Naive thymus-derived CD8-positive, alpha-beta T cell (primary cell): ENCODE data around the gene UGGT2. TPM values are rescaled to one million over a fixed set of nuclear protein-coding genes. Genes with fewer than 3 reads are reported as not detected.
A peak's percentile ranks its signal among the peaks of the same experiment; 100 is the strongest.
"Not testable (repeated sequence)": the region's sequence is repeated elsewhere in the genome, so short reads cannot be mapped to it uniquely, and the experiment has no call there.

Experiments
- ATAC-seq, 2 donors: fragments of 150-1000 bp; cut with Tn5 transposase in 1 of 2; sonication (Bioruptor Pico), chemical (Tn5 transposase) in 1 of 2; 1 replicate in 1 of 2; 2 replicates in 1 of 2; pipeline ENCODE4 v1.10.0; 2021; ENCODE audit warnings: mild to moderate bottlenecking in 2 of 2, moderate library complexity in 2 of 2
- POLR2A ChIA-PET: fragments of 350-600 bp; sonication (Branson Sonifier 250); formaldehyde crosslinking; loops from one replicate; lab custom pipeline; 2021; ENCODE audit warnings: antibody characterized with exemption; lab: Charles Lee
- DNase-seq, 10 donors: peaks; one replicate each; pipeline versions ENCODE4 v3.0.0 to v3.0.0-alpha.2; 2020 to 2022
- H3K27ac Mint-ChIP-seq, 10 donors: one replicate each; pipeline ENCODE4 v1.8.0; 2020 to 2022; ENCODE audit warnings: mild to moderate bottlenecking in 10 of 10, mixed read lengths in 10 of 10, moderate library complexity in 4 of 10, inconsistent platforms in 1 of 10
- H3K27me3 Mint-ChIP-seq, 5 donors: one replicate each; pipeline ENCODE4 v1.8.0; 2021 to 2022; ENCODE audit warnings: mixed read lengths in 5 of 5
- H3K36me3 Mint-ChIP-seq, 3 donors: one replicate each; pipeline ENCODE4 v1.8.0; 2020 to 2022; ENCODE audit warnings: mixed read lengths in 3 of 3, mild to moderate bottlenecking in 2 of 3, inconsistent platforms in 1 of 3
- H3K4me1 Mint-ChIP-seq, 4 donors: one replicate each; pipeline ENCODE4 v1.8.0; 2021 to 2022; ENCODE audit warnings: mixed read lengths in 4 of 4
- H3K4me3 Mint-ChIP-seq, 10 donors: one replicate each; pipeline ENCODE4 v1.8.0; 2020 to 2022; ENCODE audit warnings: mild to moderate bottlenecking in 10 of 10, mixed read lengths in 10 of 10, moderate library complexity in 6 of 10, inconsistent platforms in 1 of 10
- H3K9me3 Mint-ChIP-seq, 9 donors: one replicate each; pipeline ENCODE4 v1.8.0; 2020 to 2022; ENCODE audit warnings: mixed read lengths in 9 of 9, mild to moderate bottlenecking in 3 of 9, inconsistent platforms in 1 of 9, moderate library complexity in 1 of 9
- polyA plus RNA-seq, 3 donors: library from polyadenylated mRNA; unstranded; fragments of 300-500 nt; fragmentation: Illumina TruSeq; gene quantifications; one replicate each; pipeline ENCODE4 v1.2.3, GENCODE V29; 2021
- total RNA-seq, 8 experiments: library from RNA in 2 of 8; stranded (reverse) in 2 of 8; gene quantifications; one replicate each; pipeline ENCODE4 v1.2.3 and lab custom pipeline; 2021 to 2026

The UGGT2 gene
- total and polyA plus RNA-seq, 5 experiments from 2014 or later, result not detected

DNA sequence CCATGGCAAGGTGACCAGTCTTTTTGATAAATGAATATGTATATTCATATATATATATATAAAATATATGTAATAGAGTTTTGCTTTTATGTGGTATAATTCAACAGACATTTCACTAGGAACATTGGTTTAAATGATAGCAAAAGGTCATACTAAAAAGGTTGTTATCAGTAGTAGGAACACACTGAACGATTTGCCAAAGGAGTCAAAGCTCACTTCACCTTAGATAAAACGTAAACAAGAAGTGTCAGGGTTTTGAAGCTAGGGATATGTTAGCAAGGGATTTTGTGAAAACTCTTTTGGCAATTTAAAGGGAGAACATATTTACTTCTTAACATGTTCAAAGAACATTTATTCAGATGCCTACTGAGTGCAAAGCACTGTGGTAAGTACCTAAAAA, 28.7 kb upstream of the UGGT2 start:
- DNase-seq, result no peak
- H3K4me1 Mint-ChIP-seq, result no peaks in the 10 kb centered on the region
- H3K9me3 Mint-ChIP-seq, result peaks cover 0 to 23% (median 4%) of the 10 kb centered on the region in 9 donors
- no peak overlapping the region for H3K27ac Mint-ChIP-seq
- no peak overlapping the region for H3K4me3 Mint-ChIP-seq
- peaks cover 4 to 21% (median 16%) of the 10 kb centered on the region in 5 donors for H3K27me3 Mint-ChIP-seq
- no peak for ATAC-seq
- H3K36me3 Mint-ChIP-seq, result no peaks in the 10 kb centered on the region
- POLR2A ChIA-PET, result no interaction called here

DNA sequence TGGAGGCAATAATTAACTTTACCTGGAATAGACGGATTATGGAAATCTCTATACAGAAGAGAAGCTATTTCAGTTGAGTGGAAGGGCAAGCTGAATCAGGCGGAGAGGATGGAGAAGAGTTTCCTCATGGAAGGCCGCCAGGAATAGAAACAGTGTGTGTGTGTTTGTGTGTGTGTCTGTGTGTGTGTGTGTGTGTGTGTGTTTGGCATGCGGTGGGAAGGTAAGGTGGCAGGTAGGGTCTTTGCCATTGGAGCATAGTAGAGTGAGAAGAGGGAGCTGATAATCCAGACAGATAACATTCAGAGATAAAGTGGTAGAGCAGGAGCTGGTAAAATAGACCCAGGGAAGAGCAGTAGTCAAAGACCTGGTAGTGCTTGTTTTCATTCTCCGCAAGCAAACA, 27.5 kb upstream of the UGGT2 start:
- Mint-ChIP-seq H3K4me3 (no peak overlapping the region), H3K36me3 (no peaks in the 10 kb centered on the region), H3K27ac (no peak overlapping the region), H3K9me3 (peaks cover 0 to 30% (median 6%) of the 10 kb centered on the region in 9 donors), H3K4me1 (no peaks in the 10 kb centered on the region), H3K27me3 (peaks cover 2 to 16% (median 8%) of the 10 kb centered on the region in 5 donors)
- DNase-seq (no peak), ATAC-seq (no peak)
- POLR2A ChIA-PET, result no interaction called here

- H3K36me3 Mint-ChIP-seq, result no peaks in the 10 kb centered on the region
- H3K4me3 Mint-ChIP-seq, result no peak overlapping the region
- peaks cover 0 to 9% (median 3%) of the 10 kb centered on the region in 5 donors for H3K27me3 Mint-ChIP-seq
- H3K4me1 Mint-ChIP-seq, result no peaks in the 10 kb centered on the region
- POLR2A ChIA-PET, result no interaction called here
- DNase-seq, result no peak
- no peak overlapping the region for H3K27ac Mint-ChIP-seq
- peaks cover 0 to 22% (median 5%) of the 10 kb centered on the region in 9 donors for H3K9me3 Mint-ChIP-seq
- no peak for ATAC-seq
These were observed 22.8 kb upstream of the UGGT2 start for GRCh38 chr13:96075953-96076543.

- Mint-ChIP-seq H3K4me3 (no peak overlapping the region), H3K27me3 (peaks cover 0 to 9% (median 2%) of the 10 kb centered on the region in 5 donors), H3K36me3 (peaks cover 0 to 5% (median 0%) of the 10 kb centered on the region in 3 donors), H3K4me1 (no peaks in the 10 kb centered on the region), H3K27ac (no peak overlapping the region), H3K9me3 (peaks cover 0 to 31% (median 8%) of the 10 kb centered on the region in 9 donors)
- ATAC-seq (no peak), DNase-seq (no peak)
- POLR2A ChIA-PET, result no interaction called here
These were observed 19.2 kb upstream of the UGGT2 start for GRCh38 chr13:96072392-96072791.

- DNase-seq (no peak), ATAC-seq (no peak)
- peaks cover 0 to 6% (median 2%) of the 10 kb centered on the region in 5 donors for H3K27me3 Mint-ChIP-seq
- no peak overlapping the region for H3K27ac Mint-ChIP-seq
- no peaks in the 10 kb centered on the region for H3K4me1 Mint-ChIP-seq
- POLR2A ChIA-PET, result no interaction called here
- no peak overlapping the region for H3K4me3 Mint-ChIP-seq
- peaks cover 0 to 5% (median 0%) of the 10 kb centered on the region in 3 donors for H3K36me3 Mint-ChIP-seq
- H3K9me3 Mint-ChIP-seq, result peaks cover 0 to 23% (median 6%) of the 10 kb centered on the region in 9 donors
These were observed 18.3 kb upstream of the UGGT2 start for GRCh38 chr13:96071504-96071903.

- H3K4me3 Mint-ChIP-seq, result no peak overlapping the region
- no peak overlapping the region for H3K27ac Mint-ChIP-seq
- DNase-seq, result no peak
- no peak for ATAC-seq
- peaks cover 0 to 5% (median 0%) of the 10 kb centered on the region in 3 donors for H3K36me3 Mint-ChIP-seq
- peaks cover 0 to 26% (median 6%) of the 10 kb centered on the region in 9 donors for H3K9me3 Mint-ChIP-seq
- POLR2A ChIA-PET, result no interaction called here
- H3K4me1 Mint-ChIP-seq, result no peaks in the 10 kb centered on the region
- peaks cover 0 to 14% (median 2%) of the 10 kb centered on the region in 5 donors for H3K27me3 Mint-ChIP-seq
These were observed 15.5 kb upstream of the UGGT2 start for GRCh38 chr13:96068729-96069128.

GRCh38 chr13:96065849-96066248, 12.6 kb upstream of the UGGT2 start:
- no peaks in the 10 kb centered on the region for H3K4me1 Mint-ChIP-seq
- DNase-seq (no peak), ATAC-seq (no peak)
- no peak overlapping the region for H3K27ac Mint-ChIP-seq
- peaks cover 0 to 5% (median 0%) of the 10 kb centered on the region in 3 donors for H3K36me3 Mint-ChIP-seq
- H3K9me3 Mint-ChIP-seq, result peaks cover 0 to 26% (median 6%) of the 10 kb centered on the region in 9 donors
- H3K4me3 Mint-ChIP-seq, result no peak overlapping the region
- POLR2A ChIA-PET, result no interaction called here
- H3K27me3 Mint-ChIP-seq, result peaks cover 0 to 14% (median 2%) of the 10 kb centered on the region in 5 donors

GRCh38 chr13:96052656-96053002, 572 bp downstream of the UGGT2 start:
- Mint-ChIP-seq H3K4me3 (peak overlapping the region in 8 of 10 donors; percentile 43 to 70 (median 64)), H3K27ac (no peak overlapping the region), H3K9me3 (peaks cover 1 to 49% (median 14%) of the 10 kb centered on the region in 9 donors), H3K4me1 (peaks cover 4 to 12% (median 8%) of the 10 kb centered on the region in 4 donors), H3K27me3 (peaks cover 36 to 71% (median 53%) of the 10 kb centered on the region in 5 donors), H3K36me3 (peaks cover 0 to 11% (median 0%) of the 10 kb centered on the region in 3 donors)
- ATAC-seq (no peak), DNase-seq (no peak)
- POLR2A ChIA-PET, result no interaction called here

- Mint-ChIP-seq H3K36me3 (peaks cover 0 to 11% (median 0%) of the 10 kb centered on the region in 3 donors), H3K9me3 (peaks cover 0 to 49% (median 13%) of the 10 kb centered on the region in 9 donors), H3K4me3 (peak overlapping the region in 4 of 10 donors; percentile 5 to 69 (median 20)), H3K4me1 (peaks cover 4 to 12% (median 8%) of the 10 kb centered on the region in 4 donors), H3K27me3 (peaks cover 36 to 77% (median 51%) of the 10 kb centered on the region in 5 donors)
- DNase-seq, H3K27ac Mint-ChIP-seq, ATAC-seq, POLR2A ChIA-PET: not testable (repeated sequence)
These were observed 1.3 kb downstream of the UGGT2 start for GRCh38 chr13:96051946-96052345.

GRCh38 chr13:96051491-96051890, 1.7 kb downstream of the UGGT2 start:
- POLR2A ChIA-PET, result not testable (repeated sequence)

GRCh38 chr13:96050955-96051354, 2.2 kb downstream of the UGGT2 start:
- not testable (repeated sequence) for H3K27ac Mint-ChIP-seq

More at GRCh38 chr13:96051491-96051890, 1.7 kb downstream of the UGGT2 start:
- H3K27ac Mint-ChIP-seq, ATAC-seq, DNase-seq: not testable (repeated sequence)
- Mint-ChIP-seq H3K27me3 (peaks cover 36 to 77% (median 51%) of the 10 kb centered on the region in 5 donors), H3K36me3 (peaks cover 0 to 11% (median 0%) of the 10 kb centered on the region in 3 donors), H3K4me1 (peaks cover 4 to 12% (median 8%) of the 10 kb centered on the region in 4 donors), H3K9me3 (peaks cover 0 to 49% (median 13%) of the 10 kb centered on the region in 9 donors), H3K4me3 (peak overlapping the region in 1 of 10 donors; percentile 9)

GRCh38 chr13:96046449-96047126, 6.6 kb downstream of the UGGT2 start:
- peaks cover 5 to 50% (median 18%) of the 10 kb centered on the region in 9 donors for H3K9me3 Mint-ChIP-seq
- H3K27ac Mint-ChIP-seq, POLR2A ChIA-PET, ATAC-seq, DNase-seq, H3K36me3 Mint-ChIP-seq, H3K4me1 Mint-ChIP-seq, H3K4me3 Mint-ChIP-seq: not testable (repeated sequence)
- H3K27me3 Mint-ChIP-seq, result peaks cover 16 to 61% (median 32%) of the 10 kb centered on the region in 5 donors

More at GRCh38 chr13:96050955-96051354, 2.2 kb downstream of the UGGT2 start:
- H3K36me3 Mint-ChIP-seq, result peaks cover 0 to 15% (median 0%) of the 10 kb centered on the region in 3 donors
- DNase-seq, POLR2A ChIA-PET, ATAC-seq, H3K4me3 Mint-ChIP-seq: not testable (repeated sequence)
- H3K9me3 Mint-ChIP-seq, result peaks cover 0 to 52% (median 16%) of the 10 kb centered on the region in 9 donors
- peaks cover 4 to 12% (median 8%) of the 10 kb centered on the region in 4 donors for H3K4me1 Mint-ChIP-seq
- peaks cover 36 to 77% (median 55%) of the 10 kb centered on the region in 5 donors for H3K27me3 Mint-ChIP-seq

- H3K27ac Mint-ChIP-seq, result no peak overlapping the region
- peaks cover 0 to 4% (median 0%) of the 10 kb centered on the region in 3 donors for H3K36me3 Mint-ChIP-seq
- H3K4me1 Mint-ChIP-seq, result no peaks in the 10 kb centered on the region
- DNase-seq, result no peak
- H3K4me3 Mint-ChIP-seq, result no peak overlapping the region
- ATAC-seq, result no peak
- H3K27me3 Mint-ChIP-seq, result peaks cover 5 to 46% (median 15%) of the 10 kb centered on the region in 5 donors
- POLR2A ChIA-PET, result no interaction called here
- peaks cover 5 to 30% (median 18%) of the 10 kb centered on the region in 9 donors for H3K9me3 Mint-ChIP-seq
These were observed 9.0 kb downstream of the UGGT2 start for GRCh38 chr13:96044238-96044637.
